Keratinocyte (primary cell): Measurements from ENCODE around the gene PRRG1.
"Not testable (repeated sequence)": the region's sequence is repeated elsewhere in the genome, so short reads cannot be mapped to it uniquely, and the experiment has no call there.

Experiments used
- EZH2 ChIP-seq: IDR thresholded peaks from one replicate; pipeline ENCODE4 v1.6.1; 2012; ENCODE audit warnings: inconsistent platforms, mild to moderate bottlenecking, low read length, moderate library complexity
- TF ChIP-seq, protein P1 (sequence below), 3 experiments: IDR thresholded peaks in 1 of 3; conservative IDR thresholded peaks in 1 of 3; optimal IDR thresholded peaks in 1 of 3; 2 replicates in 2 of 3; 3 replicates in 1 of 3; pipeline versions ENCODE3 to v1.5.1; 2011; ENCODE audit warnings: low read length in 3 of 3, mild to moderate bottlenecking in 3 of 3, moderate library complexity in 2 of 3, control low read depth in 1 of 3, inconsistent platforms in 1 of 3; ENCODE audit not compliant: insufficient read depth in 2 of 3; ENCODE audit errors: extremely low read depth in 1 of 3

- TF ChIP-seq, protein P1, sequence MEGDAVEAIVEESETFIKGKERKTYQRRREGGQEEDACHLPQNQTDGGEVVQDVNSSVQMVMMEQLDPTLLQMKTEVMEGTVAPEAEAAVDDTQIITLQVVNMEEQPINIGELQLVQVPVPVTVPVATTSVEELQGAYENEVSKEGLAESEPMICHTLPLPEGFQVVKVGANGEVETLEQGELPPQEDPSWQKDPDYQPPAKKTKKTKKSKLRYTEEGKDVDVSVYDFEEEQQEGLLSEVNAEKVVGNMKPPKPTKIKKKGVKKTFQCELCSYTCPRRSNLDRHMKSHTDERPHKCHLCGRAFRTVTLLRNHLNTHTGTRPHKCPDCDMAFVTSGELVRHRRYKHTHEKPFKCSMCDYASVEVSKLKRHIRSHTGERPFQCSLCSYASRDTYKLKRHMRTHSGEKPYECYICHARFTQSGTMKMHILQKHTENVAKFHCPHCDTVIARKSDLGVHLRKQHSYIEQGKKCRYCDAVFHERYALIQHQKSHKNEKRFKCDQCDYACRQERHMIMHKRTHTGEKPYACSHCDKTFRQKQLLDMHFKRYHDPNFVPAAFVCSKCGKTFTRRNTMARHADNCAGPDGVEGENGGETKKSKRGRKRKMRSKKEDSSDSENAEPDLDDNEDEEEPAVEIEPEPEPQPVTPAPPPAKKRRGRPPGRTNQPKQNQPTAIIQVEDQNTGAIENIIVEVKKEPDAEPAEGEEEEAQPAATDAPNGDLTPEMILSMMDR (optimal IDR thresholded peaks at IDR 0.05 in 1 of 3, IDR thresholded peaks at IDR 0.05 in 1 of 3, conservative IDR thresholded peaks at IDR 0.05 in 1 of 3; ENCODE audit: extremely low read depth in 1 of 3, insufficient read depth in 2 of 3, low read length in 3 of 3): peak in 1 of 3 experiments; percentile 19
- TF ChIP-seq EZH2: not testable (repeated sequence)
These were observed 146.6 kb downstream of the PRRG1 start for GRCh38 chrX:37495760-37496159.
